ENCODE measurements around the gene TAOK1.
A peak's percentile ranks its signal among the peaks of the same experiment; 100 is the strongest.

Gene TAOK1

DNA sequence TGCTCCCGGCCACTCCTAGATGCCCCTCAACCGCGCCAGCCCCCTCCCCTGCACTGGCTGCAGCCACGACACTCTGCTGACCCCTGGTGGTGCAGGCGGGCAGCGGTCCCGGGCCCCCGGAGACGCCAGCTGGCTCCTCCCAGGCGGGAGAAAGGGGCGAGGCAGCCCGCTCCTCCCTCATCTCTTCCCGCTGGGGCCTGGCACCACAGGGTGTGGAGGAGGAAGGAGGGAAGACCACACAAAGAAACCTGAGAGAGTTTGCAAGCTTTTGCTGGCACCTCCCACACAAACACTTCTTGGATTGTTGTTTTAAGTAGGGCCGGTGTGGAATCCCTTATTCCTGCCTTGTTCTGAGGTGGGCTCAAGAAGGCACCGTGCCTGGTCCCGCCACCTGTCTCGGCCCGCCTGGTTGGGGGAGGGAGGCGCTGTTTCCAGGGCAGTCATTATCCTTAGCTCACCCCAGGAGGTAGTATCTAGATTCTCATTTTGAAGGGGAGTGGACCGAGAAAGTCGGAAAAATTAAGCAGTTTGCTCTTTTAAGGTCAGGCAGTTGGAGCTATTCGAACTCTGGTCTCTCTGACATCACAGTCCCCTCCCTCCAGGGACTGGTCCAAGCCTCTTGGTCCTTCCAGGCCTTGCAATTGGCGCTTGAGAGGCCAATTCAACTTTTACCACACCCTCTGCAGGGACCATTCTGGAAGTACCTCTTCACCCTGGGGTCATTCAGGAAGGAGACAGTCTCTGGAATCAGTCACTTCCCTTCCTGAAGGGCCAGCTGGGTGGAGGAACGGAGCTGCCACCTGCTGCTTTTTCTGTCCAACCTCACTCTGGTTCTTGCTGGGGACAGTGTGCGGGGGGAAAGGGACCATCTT lies 201.8 kb downstream of the TAOK1 start:
- WGBS, 2 experiments (ENCODE audit: insufficient coverage in 2 of 2), result 3 to 10% methylated on average over 5 to 9 of the region's 25 CpGs
- peaks cover 7% of the 10 kb centered on the region for H3K36me3 ChIP-seq (ENCODE audit: control insufficient read depth, insufficient read depth, low read length)
- H3K4me1 ChIP-seq (ENCODE audit: control insufficient read depth, insufficient read depth, low read length, poor library complexity, severe bottlenecking), result peaks cover 58% of the 10 kb centered on the region
- H3K9me3 ChIP-seq (ENCODE audit: control insufficient read depth, low read length), result no peaks in the 10 kb centered on the region
- H3K27ac ChIP-seq (ENCODE audit: low read depth, low read length, severe bottlenecking), result peak overlapping the region; percentile 36
- H3K4me3 ChIP-seq (ENCODE audit: extremely low read depth, insufficient read depth, low read length, poor library complexity, severe bottlenecking), result peak overlapping the region; percentile 41

GRCh38 chr17:29592850-29593551 lies 202.8 kb downstream of the TAOK1 start, which contains the start of gene ANKRD13B:
Gene ANKRD13B, plus strand, starts transcription at chr17:29593132. Its CDS starts 490 bp downstream, at chr17:29593622.
- Histone ChIP-seq H3K36me3 (ENCODE audit: control insufficient read depth, insufficient read depth, low read length) (no peaks in the 10 kb centered on the region), H3K9me3 (ENCODE audit: control insufficient read depth, low read length) (no peaks in the 10 kb centered on the region), H3K4me1 (ENCODE audit: control insufficient read depth, insufficient read depth, low read length, poor library complexity, severe bottlenecking) (peaks cover 58% of the 10 kb centered on the region), H3K27ac (ENCODE audit: low read depth, low read length, severe bottlenecking) (peak within 1 kb of the TSS; percentile 36), H3K4me3 (ENCODE audit: extremely low read depth, insufficient read depth, low read length, poor library complexity, severe bottlenecking) (peak within 1 kb of the TSS; percentile 60)
- WGBS, 2 experiments (ENCODE audit: insufficient coverage in 2 of 2), result 1 to 2% methylated on average over 18 to 25 of the region's 96 CpGs

- peaks cover 56% of the 10 kb centered on the region for H3K4me1 ChIP-seq (ENCODE audit: control insufficient read depth, insufficient read depth, low read length, poor library complexity, severe bottlenecking)
- H3K27ac ChIP-seq (ENCODE audit: low read depth, low read length, severe bottlenecking), result no peak overlapping the region
- WGBS, 2 experiments (ENCODE audit: insufficient coverage in 2 of 2), result 1 to 3% methylated on average over 44 to 48 of the region's 64 CpGs
These were observed 203.7 kb downstream of the TAOK1 start for GRCh38 chr17:29593591-29594518.

GRCh38 chr17:29594519-29595090 lies 204.4 kb downstream of the TAOK1 start:
- peaks cover 56% of the 10 kb centered on the region for H3K4me1 ChIP-seq (ENCODE audit: control insufficient read depth, insufficient read depth, low read length, poor library complexity, severe bottlenecking)
- no peaks in the 10 kb centered on the region for H3K36me3 ChIP-seq (ENCODE audit: control insufficient read depth, insufficient read depth, low read length)
- H3K4me3 ChIP-seq (ENCODE audit: extremely low read depth, insufficient read depth, low read length, poor library complexity, severe bottlenecking), result no peak overlapping the region
- H3K27ac ChIP-seq (ENCODE audit: low read depth, low read length, severe bottlenecking), result no peak overlapping the region
- H3K9me3 ChIP-seq (ENCODE audit: control insufficient read depth, low read length), result no peaks in the 10 kb centered on the region
- WGBS, 2 experiments (ENCODE audit: insufficient coverage in 2 of 2), result 91 to 95% methylated on average over 8 to 11 of the region's 11 CpGs

More at GRCh38 chr17:29593591-29594518, 203.7 kb downstream of the TAOK1 start:
- no peaks in the 10 kb centered on the region for H3K36me3 ChIP-seq (ENCODE audit: control insufficient read depth, insufficient read depth, low read length)
- no peaks in the 10 kb centered on the region for H3K9me3 ChIP-seq (ENCODE audit: control insufficient read depth, low read length)
- peak overlapping the region; percentile 60 for H3K4me3 ChIP-seq (ENCODE audit: extremely low read depth, insufficient read depth, low read length, poor library complexity, severe bottlenecking)

GRCh38 chr17:29595107-29595942 lies 205.2 kb downstream of the TAOK1 start:
- no peaks in the 10 kb centered on the region for H3K36me3 ChIP-seq (ENCODE audit: control insufficient read depth, insufficient read depth, low read length)
- H3K4me3 ChIP-seq (ENCODE audit: extremely low read depth, insufficient read depth, low read length, poor library complexity, severe bottlenecking), result no peak overlapping the region
- peaks cover 50% of the 10 kb centered on the region for H3K4me1 ChIP-seq (ENCODE audit: control insufficient read depth, insufficient read depth, low read length, poor library complexity, severe bottlenecking)
- H3K9me3 ChIP-seq (ENCODE audit: control insufficient read depth, low read length), result no peaks in the 10 kb centered on the region
- 62 to 75% methylated on average over 4 of the region's 7 CpGs for WGBS, 2 experiments (ENCODE audit: insufficient coverage in 2 of 2)
- no peak overlapping the region for H3K27ac ChIP-seq (ENCODE audit: low read depth, low read length, severe bottlenecking)

DNA sequence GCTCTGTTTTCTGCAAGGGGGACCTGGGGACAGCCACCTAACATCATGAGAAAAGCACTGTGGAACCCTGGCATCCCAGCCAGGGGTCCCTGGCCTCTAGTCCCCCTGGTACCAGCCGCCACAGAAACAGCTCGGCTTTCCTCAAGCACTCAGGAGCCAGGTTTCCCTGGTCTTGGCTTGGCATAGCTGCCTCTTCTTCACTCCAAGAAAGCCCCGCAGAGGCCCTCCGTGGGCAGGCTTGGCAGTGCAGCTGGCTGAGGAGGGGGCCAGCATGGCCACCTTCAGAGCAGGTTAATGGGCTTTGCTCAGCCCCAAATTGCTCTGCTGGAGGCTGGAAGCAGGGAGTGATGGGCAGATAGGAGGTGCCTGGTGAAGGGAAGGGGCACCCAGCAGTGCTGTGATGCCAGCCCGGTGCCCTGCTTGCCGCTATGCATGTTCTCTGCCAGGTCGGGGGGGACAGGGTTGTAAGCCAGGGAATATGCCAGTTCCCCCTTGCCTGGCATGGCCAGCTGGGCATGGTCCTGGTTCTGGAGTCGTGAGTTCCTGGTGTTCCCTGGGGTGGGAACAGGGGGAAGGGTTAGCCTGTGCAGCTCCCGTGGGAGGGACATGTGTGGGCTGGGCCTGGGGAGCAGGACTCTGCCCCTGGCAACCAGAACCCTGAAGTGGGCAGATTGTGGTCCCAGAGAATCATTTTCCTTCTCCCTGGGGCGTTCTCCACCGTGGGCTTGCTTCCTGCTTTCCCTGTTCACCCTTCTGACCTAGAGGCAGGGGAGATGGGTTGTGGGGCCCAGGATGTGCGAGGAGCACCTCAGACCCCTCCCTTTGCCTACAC lies 206.0 kb downstream of the TAOK1 start:
- WGBS, 2 experiments (ENCODE audit: insufficient coverage in 2 of 2), result 74 to 89% methylated on average over 6 to 11 of the region's 12 CpGs
- H3K36me3 ChIP-seq (ENCODE audit: control insufficient read depth, insufficient read depth, low read length), result no peaks in the 10 kb centered on the region
- H3K4me1 ChIP-seq (ENCODE audit: control insufficient read depth, insufficient read depth, low read length, poor library complexity, severe bottlenecking), result peaks cover 41% of the 10 kb centered on the region
- no peaks in the 10 kb centered on the region for H3K9me3 ChIP-seq (ENCODE audit: control insufficient read depth, low read length)
- H3K4me3 ChIP-seq (ENCODE audit: extremely low read depth, insufficient read depth, low read length, poor library complexity, severe bottlenecking), result no peak overlapping the region
- H3K27ac ChIP-seq (ENCODE audit: low read depth, low read length, severe bottlenecking), result no peak overlapping the region

DNA sequence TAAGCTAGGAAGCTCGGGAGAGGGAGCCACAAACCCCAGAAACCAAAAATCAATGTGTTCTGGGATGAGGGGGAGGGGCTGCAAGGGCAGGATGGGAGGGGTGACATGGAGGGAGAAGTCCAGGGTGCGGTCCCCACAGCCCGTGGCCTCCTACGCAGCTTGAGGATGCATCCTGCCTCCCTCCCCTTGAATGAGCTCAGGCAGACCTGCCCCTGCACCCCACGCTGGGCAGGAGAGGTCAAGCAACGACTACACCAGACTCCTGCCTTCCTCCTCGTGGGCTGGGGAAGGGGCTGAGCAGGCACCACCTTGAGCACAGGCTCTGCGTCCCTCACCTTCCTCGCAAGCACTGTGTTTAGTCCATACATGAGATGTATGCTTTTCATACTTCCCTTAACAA lies 206.6 kb downstream of the TAOK1 start:
- no peak overlapping the region for H3K27ac ChIP-seq (ENCODE audit: low read depth, low read length, severe bottlenecking)
- no peaks in the 10 kb centered on the region for H3K36me3 ChIP-seq (ENCODE audit: control insufficient read depth, insufficient read depth, low read length)
- H3K4me1 ChIP-seq (ENCODE audit: control insufficient read depth, insufficient read depth, low read length, poor library complexity, severe bottlenecking), result peaks cover 39% of the 10 kb centered on the region
- WGBS, 2 experiments (ENCODE audit: insufficient coverage in 2 of 2), result 60 to 75% methylated on average over 1 to 2 of the region's 9 CpGs
- no peak overlapping the region for H3K4me3 ChIP-seq (ENCODE audit: extremely low read depth, insufficient read depth, low read length, poor library complexity, severe bottlenecking)
- H3K9me3 ChIP-seq (ENCODE audit: control insufficient read depth, low read length), result no peaks in the 10 kb centered on the region

GRCh38 chr17:29597361-29598172 lies 207.4 kb downstream of the TAOK1 start:
- Histone ChIP-seq H3K36me3 (ENCODE audit: control insufficient read depth, insufficient read depth, low read length) (no peaks in the 10 kb centered on the region), H3K9me3 (ENCODE audit: control insufficient read depth, low read length) (no peaks in the 10 kb centered on the region), H3K27ac (ENCODE audit: low read depth, low read length, severe bottlenecking) (no peak overlapping the region), H3K4me1 (ENCODE audit: control insufficient read depth, insufficient read depth, low read length, poor library complexity, severe bottlenecking) (peaks cover 35% of the 10 kb centered on the region), H3K4me3 (ENCODE audit: extremely low read depth, insufficient read depth, low read length, poor library complexity, severe bottlenecking) (no peak overlapping the region)
- WGBS, 2 experiments (ENCODE audit: insufficient coverage in 2 of 2), result 46 to 56% methylated on average over 10 to 12 of the region's 13 CpGs

All from mesodermal cell (in vitro differentiated cells).